ENCODE data around the gene C16orf78.

C16orf78 gene

DNA sequence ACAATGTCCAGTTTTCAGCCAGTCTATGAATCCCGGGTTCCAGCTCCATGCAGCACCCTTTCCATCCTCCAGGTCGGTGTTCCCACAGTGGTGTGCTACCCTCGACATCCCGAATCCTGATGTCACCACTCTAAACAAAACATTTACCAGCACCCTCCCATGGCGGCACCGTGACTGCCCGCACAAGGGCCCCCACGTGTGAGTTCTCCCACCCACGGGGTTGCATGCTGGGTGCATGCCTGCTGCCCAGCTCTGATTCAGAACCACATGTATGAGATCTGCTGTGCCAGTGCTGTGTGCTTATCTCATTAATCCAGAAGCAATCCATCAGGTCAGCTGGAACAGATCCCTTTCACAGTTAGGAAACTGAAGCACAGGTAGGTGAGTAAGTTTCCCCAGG is 57.4 kb downstream of the C16orf78 start:
- Histone ChIP-seq H3K4me1 (peaks cover 0 to 8% (median 0%) of the 10 kb centered on the region in 10 experiments; a peak in 2 of 20 replicates), H4K20me1 (no peaks in the 10 kb centered on the region), H3K9me3 (replicated peaks in 1 of 11) (peaks cover 0 to 15% (median 0%) of the 10 kb centered on the region in 11 experiments; a peak in 3 of 22 replicates), H3K36me3 (no peaks in the 10 kb centered on the region), H3K9ac (no peak overlapping the region), H3K4me3 (no peak overlapping the region), H3K4me2 (no peak overlapping the region), H3K27ac (no peak overlapping the region), H3K27me3 (no peaks in the 10 kb centered on the region)
- TF ChIP-seq Cebpa-rat (IDR thresholded peaks at IDR 0.05): no peak

DNA sequence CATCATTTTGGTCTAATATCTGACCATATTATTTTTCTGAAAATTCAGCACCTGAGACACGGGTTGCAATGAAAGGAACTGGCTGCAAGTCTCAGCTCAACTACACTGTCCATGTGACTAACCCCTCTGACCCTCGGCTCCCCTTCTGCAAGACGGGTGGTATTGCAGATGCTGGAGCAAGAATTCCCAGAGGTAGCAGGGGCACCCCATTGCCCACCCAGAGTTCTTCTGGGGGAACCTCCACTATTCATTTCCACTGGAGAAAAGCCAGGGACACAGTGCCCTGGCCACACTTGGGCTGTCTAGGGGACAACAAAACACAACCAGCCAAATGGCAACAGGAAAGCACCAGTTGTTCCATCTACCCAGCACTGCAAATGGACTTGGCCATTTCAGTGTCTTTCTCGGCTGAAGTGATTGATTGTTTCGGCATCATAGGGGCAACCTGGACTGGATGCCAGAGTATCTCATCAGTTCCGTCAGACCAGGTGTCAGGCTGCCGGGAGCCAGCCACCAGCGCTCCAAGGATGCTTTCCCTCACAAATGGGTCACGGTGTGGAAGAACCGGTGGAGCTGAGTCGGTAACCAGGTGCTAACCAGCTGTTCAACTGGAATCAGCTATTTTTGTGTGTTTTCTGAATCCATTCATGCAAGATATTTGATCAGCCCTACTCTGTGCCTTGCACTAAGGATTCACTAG is 58.1 kb downstream of the C16orf78 start:
- Histone ChIP-seq H4K20me1 (no peaks in the 10 kb centered on the region), H3K4me2 (no peak overlapping the region), H3K27ac (no peak overlapping the region), H3K27me3 (no peaks in the 10 kb centered on the region), H3K4me1 (peaks cover 0 to 8% (median 0%) of the 10 kb centered on the region in 10 experiments; a peak in 2 of 20 replicates), H3K36me3 (no peaks in the 10 kb centered on the region), H3K9ac (no peak overlapping the region), H3K9me3 (replicated peaks in 1 of 11) (peaks cover 0 to 13% (median 0%) of the 10 kb centered on the region in 11 experiments; a peak in 3 of 22 replicates), H3K4me3 (no peak overlapping the region)
- TF ChIP-seq Cebpa-rat (IDR thresholded peaks at IDR 0.05): no peak

DNA sequence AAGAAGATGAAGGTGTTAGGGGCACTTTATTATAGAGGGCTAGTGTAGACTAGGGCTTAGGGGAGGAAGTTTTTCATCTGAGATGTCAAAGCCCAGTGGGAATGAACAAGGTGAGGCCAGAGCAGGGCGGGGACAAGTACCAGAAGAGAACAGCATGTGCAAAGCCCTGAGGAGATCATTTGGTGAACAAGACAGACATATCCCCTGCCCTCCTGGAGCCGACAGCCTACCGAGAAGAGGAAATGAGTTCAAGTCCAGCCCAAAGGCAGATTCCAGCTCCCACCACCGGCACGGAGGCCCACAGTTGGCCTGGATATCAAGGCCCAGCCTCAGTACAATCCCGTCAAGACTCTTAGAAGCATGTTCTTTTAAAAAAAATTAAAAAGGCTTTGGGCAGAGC is 61.1 kb downstream of the C16orf78 start:
- no peak overlapping the region for H3K9ac ChIP-seq
- no peak overlapping the region for H3K4me2 ChIP-seq
- H3K4me1 ChIP-seq: peaks cover 0 to 19% (median 9%) of the 10 kb centered on the region in 10 experiments; a peak in 16 of 20 replicates
- no peak for TF ChIP-seq Cebpa-rat (IDR thresholded peaks at IDR 0.05)
- H4K20me1 ChIP-seq: no peaks in the 10 kb centered on the region
- H3K27me3 ChIP-seq: no peaks in the 10 kb centered on the region
- no peak overlapping the region for H3K4me3 ChIP-seq
- no peaks in the 10 kb centered on the region for H3K36me3 ChIP-seq
- H3K9me3 ChIP-seq (replicated peaks in 1 of 11): no peaks in the 10 kb centered on the region
- no peak overlapping the region for H3K27ac ChIP-seq

DNA sequence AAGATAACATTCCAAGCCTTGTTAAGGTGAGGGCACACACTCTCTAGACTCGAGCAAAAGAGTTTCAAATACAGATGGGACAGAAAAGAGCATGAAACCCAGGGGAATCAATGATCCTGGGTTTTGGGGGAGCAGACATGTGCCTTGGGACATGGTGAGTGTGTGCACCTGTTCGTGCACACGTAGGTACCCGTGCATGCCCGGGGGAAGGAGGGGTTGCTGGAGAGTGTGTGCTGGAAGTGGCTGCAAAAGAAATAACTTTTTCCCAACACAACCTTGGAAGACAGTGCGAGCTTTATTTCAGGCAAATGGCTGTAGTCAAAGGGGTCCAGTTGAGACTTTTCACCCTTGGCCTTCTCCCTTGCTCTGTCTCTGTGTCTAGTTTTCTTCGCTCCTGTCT is 62.6 kb downstream of the C16orf78 start:
- Histone ChIP-seq H3K4me2 (no peak overlapping the region), H3K9ac (no peak overlapping the region), H3K27me3 (no peaks in the 10 kb centered on the region), H4K20me1 (no peaks in the 10 kb centered on the region), H3K4me1 (peaks cover 10 to 33% (median 24%) of the 10 kb centered on the region in 10 experiments), H3K4me3 (no peak overlapping the region), H3K27ac (no peak overlapping the region), H3K9me3 (replicated peaks in 1 of 11) (no peaks in the 10 kb centered on the region), H3K36me3 (no peaks in the 10 kb centered on the region)
- TF ChIP-seq Cebpa-rat (IDR thresholded peaks at IDR 0.05): no peak

DNA sequence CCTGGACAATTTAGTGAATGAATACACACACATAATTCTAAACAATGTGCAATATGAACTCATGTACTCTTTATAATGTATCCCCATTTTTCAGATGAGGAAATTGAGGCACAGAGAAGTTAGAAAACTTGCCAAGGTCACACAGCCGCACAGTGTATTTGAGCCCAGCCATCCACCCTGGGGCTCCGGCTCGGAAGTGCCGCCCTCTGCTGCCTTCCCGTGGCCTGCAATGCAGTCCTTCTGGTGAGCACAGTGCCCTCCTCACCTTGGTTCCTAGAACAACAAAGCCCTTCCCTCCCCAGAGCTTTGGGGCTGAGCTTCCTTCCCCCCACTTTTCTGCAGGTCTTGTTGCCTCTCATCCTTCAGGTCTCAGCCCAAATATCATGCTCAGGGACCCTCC is 63.7 kb downstream of the C16orf78 start:
- H3K4me2 ChIP-seq: no peak overlapping the region
- no peak overlapping the region for H3K9ac ChIP-seq
- no peak overlapping the region for H3K4me3 ChIP-seq
- no peak for TF ChIP-seq Cebpa-rat (IDR thresholded peaks at IDR 0.05)
- H3K27me3 ChIP-seq: no peaks in the 10 kb centered on the region
- H3K9me3 ChIP-seq (replicated peaks in 1 of 11): no peaks in the 10 kb centered on the region
- no peak overlapping the region for H3K27ac ChIP-seq
- no peaks in the 10 kb centered on the region for H4K20me1 ChIP-seq
- peaks cover 21 to 45% (median 35%) of the 10 kb centered on the region in 10 experiments for H3K4me1 ChIP-seq
- H3K36me3 ChIP-seq: no peaks in the 10 kb centered on the region

DNA sequence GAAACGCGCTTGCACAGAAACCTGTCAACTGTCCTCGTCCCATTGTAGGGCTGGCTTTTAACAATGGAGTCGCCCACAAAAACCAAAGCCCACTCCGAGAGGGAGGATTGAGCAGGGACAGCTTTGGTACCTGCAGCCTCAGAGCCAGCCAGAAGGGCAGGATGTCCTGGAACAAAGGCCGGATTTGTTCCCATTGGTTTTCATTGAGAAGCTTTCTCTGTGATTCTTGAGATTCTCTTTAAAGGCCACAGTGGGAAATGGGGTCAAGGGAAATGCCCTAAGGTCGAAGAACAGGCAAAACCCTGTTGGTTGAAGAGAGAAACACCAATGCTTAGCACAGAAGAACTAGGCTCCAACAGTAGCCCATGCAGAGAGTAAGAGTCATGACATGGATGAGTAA is 65.4 kb downstream of the C16orf78 start:
- Histone ChIP-seq H3K4me3 (no peak overlapping the region), H3K4me1 (peaks cover 24 to 57% (median 51%) of the 10 kb centered on the region in 10 experiments), H3K9ac (peak overlapping the region in 2 of 11 experiments; percentile 76 to 80; a peak in 1 of 22 replicates), H4K20me1 (no peaks in the 10 kb centered on the region), H3K36me3 (no peaks in the 10 kb centered on the region), H3K4me2 (peak overlapping the region in 8 of 11 experiments; percentile 89 to 96 (median 94); a peak in 14 of 22 replicates), H3K27me3 (no peaks in the 10 kb centered on the region), H3K9me3 (replicated peaks in 1 of 11) (no peaks in the 10 kb centered on the region), H3K27ac (no peak overlapping the region)
- no peak for TF ChIP-seq Cebpa-rat (IDR thresholded peaks at IDR 0.05)

DNA sequence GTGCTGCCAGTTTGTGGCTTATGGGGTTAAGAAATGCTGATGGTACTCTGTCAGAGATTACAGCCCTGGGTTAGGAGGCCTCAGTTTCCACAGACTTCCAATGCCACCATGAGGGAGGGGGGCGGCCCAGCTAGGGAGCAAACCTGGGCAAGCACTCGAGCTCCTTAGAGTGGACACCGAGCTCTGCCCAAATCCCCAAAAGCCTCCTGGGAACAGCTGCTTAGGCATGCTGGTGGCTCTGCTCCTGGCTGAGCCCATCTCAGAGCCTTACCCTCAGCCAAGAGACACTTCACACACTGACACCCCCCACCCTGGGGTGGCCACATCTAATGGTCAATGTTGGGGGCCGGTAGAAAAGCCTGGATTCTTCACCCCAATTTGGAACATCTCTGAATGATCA is 66.1 kb downstream of the C16orf78 start:
- Histone ChIP-seq H3K4me3 (no peak overlapping the region), H3K4me1 (peaks cover 24 to 63% (median 57%) of the 10 kb centered on the region in 10 experiments), H3K36me3 (no peaks in the 10 kb centered on the region), H3K27me3 (no peaks in the 10 kb centered on the region), H4K20me1 (no peaks in the 10 kb centered on the region), H3K9ac (peak overlapping the region in 5 of 11 experiments; percentile 29 to 80 (median 74); a peak in 9 of 22 replicates), H3K27ac (peak overlapping the region in 4 of 11 experiments; percentile 86 to 91 (median 88); a peak in 5 of 22 replicates), H3K4me2 (peak overlapping the region in 10 of 11 experiments; percentile 84 to 96 (median 94); a peak in 18 of 22 replicates), H3K9me3 (replicated peaks in 1 of 11) (no peaks in the 10 kb centered on the region)
- no peak for TF ChIP-seq Cebpa-rat (IDR thresholded peaks at IDR 0.05)

DNA sequence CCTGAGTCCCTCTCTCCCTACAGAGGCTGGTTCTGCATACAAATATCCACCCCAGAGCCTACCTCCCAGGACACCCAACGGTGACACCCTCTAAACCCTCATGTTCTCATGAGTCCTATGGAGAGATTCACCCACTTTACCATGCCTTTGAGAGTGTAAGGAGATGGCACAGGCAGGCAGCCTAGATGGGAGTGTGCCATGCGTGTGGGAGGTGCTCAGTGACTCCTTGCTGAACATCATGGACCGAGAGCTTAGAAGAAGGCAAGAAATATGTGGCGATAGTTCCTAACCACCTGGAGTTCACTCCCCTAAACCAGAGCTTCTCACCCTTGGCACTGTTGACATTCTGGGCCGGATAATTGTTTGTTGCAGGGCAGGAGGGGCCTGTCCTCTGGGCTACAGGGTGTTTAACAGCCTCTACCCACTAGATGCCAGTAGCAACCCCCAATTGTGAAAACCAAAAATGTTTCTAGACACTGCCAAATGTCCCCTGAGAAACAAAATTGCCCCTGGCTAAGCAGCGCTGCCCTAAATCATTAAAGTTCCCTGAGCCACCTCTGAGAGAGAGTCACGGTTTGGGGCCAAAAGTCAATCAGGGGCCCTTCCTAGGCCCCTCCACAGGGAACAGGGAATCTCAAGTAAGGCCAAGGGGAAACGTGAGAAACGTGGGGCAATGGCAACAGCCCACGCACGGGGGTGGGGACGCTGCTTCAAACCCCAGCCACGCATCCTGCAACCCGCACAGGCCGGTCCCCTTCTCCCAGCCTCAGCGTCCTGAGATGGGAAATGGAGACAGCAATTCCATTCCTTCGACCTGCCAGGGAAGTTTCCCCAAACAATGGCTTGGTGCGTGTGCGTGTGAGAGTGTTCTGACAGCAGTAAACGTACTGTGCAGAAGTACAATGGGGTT is 66.8 kb downstream of the C16orf78 start:
- no peak for TF ChIP-seq Cebpa-rat (IDR thresholded peaks at IDR 0.05)
- H4K20me1 ChIP-seq: no peaks in the 10 kb centered on the region
- H3K36me3 ChIP-seq: no peaks in the 10 kb centered on the region
- no peaks in the 10 kb centered on the region for H3K27me3 ChIP-seq
- no peaks in the 10 kb centered on the region for H3K9me3 ChIP-seq (replicated peaks in 1 of 11)
- peak overlapping the region in 7 of 10 experiments; percentile 9 to 59 (median 44); a peak in 11 of 20 replicates for H3K4me3 ChIP-seq
- peak overlapping the region; percentile 84 to 96 (median 94) for H3K4me2 ChIP-seq
- H3K4me1 ChIP-seq: peaks cover 24 to 70% (median 64%) of the 10 kb centered on the region in 10 experiments
- H3K27ac ChIP-seq: peak overlapping the region in 9 of 11 experiments; percentile 65 to 91 (median 84); a peak in 17 of 22 replicates
- H3K9ac ChIP-seq: peak overlapping the region in 10 of 11 experiments; percentile 24 to 82 (median 67); a peak in 17 of 22 replicates

DNA sequence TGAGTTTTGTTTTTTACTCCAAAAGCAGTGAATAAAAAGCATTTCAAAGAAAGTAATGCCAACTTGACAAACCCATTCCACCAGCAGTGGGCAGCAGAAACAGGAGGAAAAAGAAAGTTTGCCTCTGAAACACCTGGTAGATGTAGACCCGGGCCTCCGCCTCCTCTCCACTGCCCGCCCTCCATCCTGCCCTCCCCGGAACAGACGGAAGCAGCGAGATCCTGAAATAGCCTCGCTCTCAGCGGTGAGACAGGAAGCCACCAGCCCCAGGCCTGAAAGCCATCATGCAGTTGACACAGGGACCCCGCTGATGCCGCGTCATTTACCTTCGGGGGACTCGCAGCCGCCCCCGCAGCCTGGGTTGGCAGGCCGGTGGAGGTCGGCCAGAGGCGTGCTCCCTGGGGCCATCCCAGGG is 67.8 kb downstream of the C16orf78 start:
- TF ChIP-seq Cebpa-rat (IDR thresholded peaks at IDR 0.05): no peak
- H3K4me3 ChIP-seq: peak overlapping the region in 9 of 10 experiments; percentile 13 to 59 (median 44); a peak in 14 of 20 replicates

More for the DNA sequence above, 67.8 kb downstream of the C16orf78 start:
- H3K27me3 ChIP-seq: no peaks in the 10 kb centered on the region
- no peaks in the 10 kb centered on the region for H3K9me3 ChIP-seq (replicated peaks in 1 of 11)
- peak overlapping the region; percentile 84 to 96 (median 94) for H3K4me2 ChIP-seq
- H3K4me1 ChIP-seq: peaks cover 24 to 73% (median 67%) of the 10 kb centered on the region in 10 experiments
- peak overlapping the region in 9 of 11 experiments; percentile 47 to 82 (median 72); a peak in 17 of 22 replicates for H3K9ac ChIP-seq
- H3K27ac ChIP-seq: peak overlapping the region in 10 of 11 experiments; percentile 45 to 91 (median 84); a peak in 19 of 22 replicates
- no peaks in the 10 kb centered on the region for H3K36me3 ChIP-seq
- no peaks in the 10 kb centered on the region for H4K20me1 ChIP-seq
